ENCODE data around the gene ALOXE3. TPM values are rescaled to one million over a fixed set of nuclear protein-coding genes. Genes with fewer than 3 reads are reported as not detected.

The ALOXE3 gene
- total RNA-seq, 1 donor from 2014 or later: not detected

- DNase-seq (peak; percentile 75), ATAC-seq (peak; percentile 31)
- intact Hi-C loops (cut with DNase I): no loop called here
- peak overlapping the region; percentile 98 for H3K27ac ChIP-seq
- H3K4me1 ChIP-seq: peaks cover 40% of the 10 kb centered on the region
- peaks cover 25% of the 10 kb centered on the region for H3K36me3 ChIP-seq
- H3K27me3 ChIP-seq: no peaks in the 10 kb centered on the region
- no peaks in the 10 kb centered on the region for H3K9me3 ChIP-seq
- peak overlapping the region; percentile 96 for H3K4me3 ChIP-seq
- no peak for TF ChIP-seq CTCF (IDR thresholded peaks at IDR 0.05)
Observed at GRCh38 chr17:8162997-8163977, 45.0 kb upstream of the ALOXE3 start.

- DNase-seq: peak; percentile 93
Observed at GRCh38 chr17:8162233-8162996, 44.1 kb upstream of the ALOXE3 start, which contains the start of gene VAMP2. TSS of gene VAMP2 (minus strand) at chr17:8162948. CDS start at chr17:8162879, 69 bp downstream.

GRCh38 chr17:8161289-8162232 lies 43.2 kb upstream of the ALOXE3 start:
- Histone ChIP-seq H3K36me3 (peaks cover 27% of the 10 kb centered on the region), H3K4me3 (peak overlapping the region; percentile 96), H3K4me1 (peaks cover 52% of the 10 kb centered on the region), H3K27me3 (no peaks in the 10 kb centered on the region), H3K9me3 (no peaks in the 10 kb centered on the region), H3K27ac (peak overlapping the region; percentile 98)
- no peak for TF ChIP-seq CTCF (IDR thresholded peaks at IDR 0.05)
- intact Hi-C loops (cut with DNase I): no loop called here
- DNase-seq (peak; percentile 67), ATAC-seq (no peak)

More at GRCh38 chr17:8162233-8162996, 44.1 kb upstream of the ALOXE3 start, which contains the start of gene VAMP2:
- Histone ChIP-seq H3K36me3 (peaks cover 27% of the 10 kb centered on the region), H3K9me3 (no peaks in the 10 kb centered on the region), H3K27ac (peak within 1 kb of the TSS; percentile 98), H3K4me1 (peaks cover 46% of the 10 kb centered on the region), H3K27me3 (no peaks in the 10 kb centered on the region), H3K4me3 (peak within 1 kb of the TSS; percentile 96)
- intact Hi-C loops (cut with DNase I): no loop called here
- peak; percentile 78 for ATAC-seq
- no peak for TF ChIP-seq CTCF (IDR thresholded peaks at IDR 0.05)

- Histone ChIP-seq H3K4me1 (peaks cover 52% of the 10 kb centered on the region), H3K4me3 (peak overlapping the region; percentile 96), H3K27me3 (no peaks in the 10 kb centered on the region), H3K36me3 (peaks cover 27% of the 10 kb centered on the region), H3K9me3 (no peaks in the 10 kb centered on the region), H3K27ac (peak overlapping the region; percentile 17)
- intact Hi-C loops (cut with DNase I): no loop called here
- ATAC-seq: no peak
- peak; percentile 43 for DNase-seq
- no peak for TF ChIP-seq CTCF (IDR thresholded peaks at IDR 0.05)
Observed at GRCh38 chr17:8160741-8161221, 42.5 kb upstream of the ALOXE3 start.

- H3K27me3 ChIP-seq: no peaks in the 10 kb centered on the region
- intact Hi-C loops (cut with DNase I): no loop called here
- no peak overlapping the region for H3K27ac ChIP-seq
- peaks cover 27% of the 10 kb centered on the region for H3K36me3 ChIP-seq
- H3K4me3 ChIP-seq: no peak overlapping the region
- TF ChIP-seq CTCF (IDR thresholded peaks at IDR 0.05): no peak
- DNase-seq: no peak
- H3K9me3 ChIP-seq: no peaks in the 10 kb centered on the region
- H3K4me1 ChIP-seq: peaks cover 52% of the 10 kb centered on the region
- no peak for ATAC-seq
Observed at GRCh38 chr17:8160224-8160577, 41.9 kb upstream of the ALOXE3 start.
